Activated CD4-positive, alpha-beta T cell treated with anti-CD3 and anti-CD28 coated beads, Interleukin-2, Interleukin-6, amounts not matched to agents 100 ng/mL and 50 ng/mL, durations not matched to agents 16 hours and 8 hours (primary cell): Measurements from ENCODE around the gene SLC38A9.
"Not testable (repeated sequence)": the region's sequence is repeated elsewhere in the genome, so short reads cannot be mapped to it uniquely, and the experiment has no call there.

Source experiments
- DNase-seq: peaks from one replicate; pipeline ENCODE4 v3.0.0-alpha.2; 2020

The SLC38A9 gene

DNA sequence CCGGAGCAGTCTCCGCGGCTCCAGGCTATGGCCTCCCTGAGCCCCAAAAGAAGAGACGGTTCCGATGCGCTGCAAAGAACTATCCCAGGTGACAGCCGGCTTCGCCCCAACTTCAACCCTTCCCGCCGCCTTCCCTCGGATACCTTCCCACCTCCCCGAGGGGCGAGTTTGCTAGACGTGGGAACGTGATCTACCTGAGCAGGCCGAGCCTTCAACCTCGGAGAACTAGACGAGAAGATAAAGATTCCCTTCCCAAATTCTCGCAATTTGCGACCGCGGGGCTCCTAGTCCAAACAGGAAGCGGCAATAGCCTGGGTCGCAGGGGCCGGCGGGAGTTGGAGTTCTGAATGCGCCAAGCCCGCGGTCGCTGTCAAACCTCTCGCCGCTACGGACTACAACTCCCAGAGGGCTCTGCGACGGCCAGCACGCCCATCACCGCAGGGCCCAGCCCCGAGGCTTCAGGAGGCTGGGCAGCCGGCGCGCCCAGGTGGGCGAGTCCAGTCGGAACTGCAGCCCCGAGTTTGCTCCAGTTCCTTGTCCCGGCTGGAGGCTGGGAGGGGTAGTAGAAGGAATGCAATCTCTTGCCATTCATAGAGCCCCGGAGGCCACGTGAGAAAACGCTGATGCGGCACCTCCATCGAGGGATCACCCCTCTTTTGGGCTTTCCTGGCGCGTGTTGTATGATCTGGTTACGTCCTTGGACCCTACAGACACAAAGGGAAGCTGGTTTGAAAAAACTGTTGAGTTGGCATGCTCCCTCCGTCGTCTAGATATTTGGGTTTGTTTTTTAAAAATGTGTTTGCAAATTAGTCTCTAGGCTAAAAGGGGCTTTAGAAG, at the start of gene SLC38A9:
SLC38A9 (minus strand) TSS at position 302 of the 837 bp plus-strand sequence. CDS start 14,366 bp downstream, outside the sequence.
- peak; percentile 96 for DNase-seq

DNA sequence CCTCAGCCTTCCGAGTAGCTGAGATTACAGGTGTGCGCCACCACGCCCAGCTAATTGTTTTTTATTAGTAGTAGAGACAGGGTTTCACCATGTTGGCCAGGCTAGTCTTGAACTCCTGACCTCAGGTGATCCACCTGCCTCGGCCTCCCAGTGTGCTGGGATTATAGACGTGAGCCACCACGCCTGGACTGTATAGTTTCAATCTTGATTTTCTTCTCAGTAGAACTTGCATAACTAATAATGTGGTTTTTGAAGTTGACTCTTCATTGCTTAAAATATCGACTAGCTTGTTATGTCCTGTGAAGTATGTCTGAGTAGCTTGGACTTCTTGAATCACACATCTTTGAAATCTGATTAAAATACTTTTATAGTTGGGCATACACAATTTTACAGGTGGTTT, 49.6 kb upstream of the SLC38A9 start:
- not testable (repeated sequence) for DNase-seq

- DNase-seq, result no peak
These were observed 46.6 kb upstream of the SLC38A9 start for GRCh38 chr5:55758714-55759113.

DNA sequence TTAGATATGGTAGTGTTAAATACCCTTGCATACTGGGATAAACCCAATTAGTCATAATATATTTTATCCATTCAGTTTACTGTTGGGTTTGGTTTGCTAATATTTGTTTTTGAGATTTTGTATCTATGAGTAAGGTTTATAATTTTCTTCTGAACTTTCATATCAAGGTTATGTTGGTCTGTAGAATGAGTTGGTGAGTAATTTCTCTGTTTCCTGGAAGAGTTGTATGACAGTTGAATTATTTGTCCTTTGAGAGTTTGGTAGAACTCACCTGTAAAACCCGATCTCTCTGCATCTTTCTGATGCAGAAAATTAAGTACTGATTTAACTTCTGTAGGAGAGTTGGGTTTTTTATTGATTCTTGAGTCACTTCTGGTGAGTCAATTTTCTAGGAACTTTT, 46.1 kb upstream of the SLC38A9 start:
- DNase-seq, result peak; percentile 13

GRCh38 chr5:55750499-55750898, 38.4 kb upstream of the SLC38A9 start:
- no peak for DNase-seq

- no peak for DNase-seq
These were observed 37.9 kb upstream of the SLC38A9 start for GRCh38 chr5:55750063-55750462.

DNA sequence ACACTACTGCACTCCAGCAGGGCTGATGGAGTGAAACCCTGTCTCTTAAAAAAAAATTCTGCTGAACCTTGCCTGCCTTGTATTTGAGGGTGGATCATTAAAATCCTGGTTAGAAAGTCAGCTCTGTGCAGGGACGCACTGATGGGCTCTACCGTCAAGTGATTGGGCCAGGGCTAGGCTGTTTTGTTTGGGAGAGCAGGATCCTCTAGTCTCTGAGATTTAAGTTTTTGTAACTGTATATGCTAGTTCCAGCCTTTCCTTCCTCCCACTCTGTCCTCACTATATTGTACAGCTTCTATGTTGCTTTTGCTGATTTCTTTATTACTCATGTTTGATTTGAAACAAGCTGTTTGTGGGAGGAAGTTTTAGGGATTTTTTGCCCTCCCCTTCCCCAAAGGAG, 37.3 kb upstream of the SLC38A9 start:
- no peak for DNase-seq

DNA sequence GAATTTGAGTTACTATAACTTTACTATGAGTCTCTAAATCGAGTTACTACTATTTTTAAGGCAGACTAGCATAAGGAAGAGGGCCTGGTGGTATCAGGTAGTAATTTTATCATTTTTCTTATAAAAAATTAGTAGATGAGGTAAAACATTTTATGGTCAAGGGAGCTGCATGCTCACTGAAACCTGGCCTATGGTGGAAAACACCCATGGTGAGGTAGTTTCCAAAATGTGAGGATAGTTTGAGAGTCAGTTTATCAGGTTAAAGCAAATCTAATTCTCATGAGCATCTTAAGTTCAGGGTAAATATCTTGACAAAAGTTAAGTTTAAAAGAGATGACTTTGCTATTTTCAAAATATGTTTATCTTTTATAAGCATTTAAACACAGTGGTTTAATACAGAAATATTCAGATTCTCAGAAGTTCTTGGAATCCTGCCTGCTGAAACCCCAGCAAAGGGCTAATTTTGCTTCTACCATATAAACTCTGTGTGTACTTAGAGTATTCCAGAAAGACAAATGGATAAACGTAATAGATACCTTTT, 35.7 kb upstream of the SLC38A9 start:
- DNase-seq, result no peak

- DNase-seq, result no peak
These were observed 30.7 kb upstream of the SLC38A9 start for GRCh38 chr5:55742778-55743177.

DNA sequence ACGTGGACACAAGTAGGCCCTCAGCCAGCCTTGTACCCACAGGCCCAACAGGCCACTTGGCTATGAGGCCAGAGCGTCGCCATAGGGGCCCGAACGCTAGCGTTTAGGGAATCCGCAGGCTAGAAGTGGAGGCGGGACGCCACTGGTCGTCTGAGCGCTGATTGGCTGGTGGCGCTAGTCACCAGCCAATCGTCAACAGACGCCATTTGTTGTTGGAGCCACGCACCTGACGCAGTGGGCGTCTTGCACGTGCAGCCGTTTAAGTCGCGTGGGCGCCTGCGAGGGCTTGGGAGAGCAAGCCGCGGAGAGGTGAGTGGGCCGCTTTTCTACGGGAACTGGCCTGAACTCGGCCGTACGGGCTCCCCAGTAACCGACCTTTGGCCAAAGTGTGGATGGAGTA, 25.7 kb upstream of the SLC38A9 start, which contains the start of gene DDX4:
DDX4 (plus strand) TSS at position 269 of the 400 bp plus-strand sequence. CDS start 903 bp downstream, outside the sequence.
- no peak for DNase-seq

GRCh38 chr5:55734658-55735057, 22.5 kb upstream of the SLC38A9 start:
- no peak for DNase-seq

DNA sequence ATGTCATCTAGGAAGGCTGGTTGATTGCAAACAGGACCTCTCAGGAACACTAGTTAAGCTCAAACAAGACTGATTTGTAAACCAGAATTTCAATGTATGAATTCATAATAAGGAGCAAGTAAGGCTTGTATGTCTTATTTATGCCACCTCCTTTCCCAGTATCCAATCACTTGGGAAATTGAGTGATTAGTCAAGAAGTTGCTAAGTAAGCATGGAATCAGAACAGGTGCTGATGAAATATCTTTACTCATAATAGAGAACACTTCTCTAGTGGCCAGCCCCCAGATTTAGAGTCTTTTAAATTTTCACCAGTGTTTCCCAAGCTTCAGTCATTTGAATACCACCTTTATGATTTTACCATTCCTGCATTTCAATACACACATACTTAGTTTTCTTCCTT, 20.5 kb upstream of the SLC38A9 start:
- no peak for DNase-seq

- no peak for DNase-seq
These were observed 19.7 kb upstream of the SLC38A9 start for GRCh38 chr5:55731848-55732247.

GRCh38 chr5:55724281-55724680, 12.2 kb upstream of the SLC38A9 start:
- no peak for DNase-seq

GRCh38 chr5:55720188-55720703, 8.1 kb upstream of the SLC38A9 start:
- no peak for DNase-seq

DNA sequence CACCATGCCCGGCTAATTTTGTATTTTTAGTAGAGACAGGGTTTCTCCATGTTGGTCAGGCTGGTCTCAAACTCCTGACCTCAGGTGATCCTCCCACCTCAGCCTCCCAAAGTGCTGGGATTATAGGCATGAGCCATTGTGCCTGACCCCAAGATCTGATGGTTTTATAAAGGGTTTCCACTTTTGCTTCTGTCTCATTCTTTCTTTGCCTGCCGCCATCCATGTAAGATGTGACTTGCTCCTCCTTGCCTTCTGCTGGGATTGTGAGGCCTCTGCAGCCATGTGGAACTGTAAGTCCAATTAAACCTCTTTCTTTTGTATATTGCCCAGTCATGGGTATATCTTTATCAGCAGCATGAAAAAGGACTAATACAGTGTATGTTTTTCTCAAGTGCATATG, 6.9 kb upstream of the SLC38A9 start:
- not testable (repeated sequence) for DNase-seq

DNA sequence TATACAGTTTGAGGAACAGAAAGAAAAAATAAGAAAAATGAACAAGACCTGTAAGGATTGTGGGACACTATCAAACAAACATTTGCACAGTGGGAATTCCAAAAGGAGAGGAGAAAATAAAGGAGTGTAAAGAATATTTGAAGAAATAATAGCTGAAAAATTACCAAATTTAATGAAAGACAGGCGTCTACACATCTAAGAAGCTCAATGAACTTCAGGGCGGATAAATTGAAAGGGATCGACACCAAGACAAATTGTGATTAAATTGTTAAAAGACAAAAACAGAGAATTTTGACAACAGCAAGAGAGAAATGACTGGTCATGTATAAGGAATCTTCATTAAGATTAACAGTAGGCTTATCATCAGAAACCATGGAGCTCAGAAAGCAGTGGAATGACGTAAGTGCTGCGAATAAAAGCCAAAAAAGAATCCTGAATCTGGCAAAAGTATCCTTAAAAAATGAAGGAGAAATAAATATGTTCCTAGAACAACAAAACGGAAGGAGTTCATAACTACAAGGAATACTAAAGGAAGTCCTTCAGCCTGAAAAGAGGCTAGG, 3.5 kb upstream of the SLC38A9 start:
- DNase-seq, result no peak

- no peak for DNase-seq
These were observed 2.6 kb upstream of the SLC38A9 start for GRCh38 chr5:55714749-55715148.

DNA sequence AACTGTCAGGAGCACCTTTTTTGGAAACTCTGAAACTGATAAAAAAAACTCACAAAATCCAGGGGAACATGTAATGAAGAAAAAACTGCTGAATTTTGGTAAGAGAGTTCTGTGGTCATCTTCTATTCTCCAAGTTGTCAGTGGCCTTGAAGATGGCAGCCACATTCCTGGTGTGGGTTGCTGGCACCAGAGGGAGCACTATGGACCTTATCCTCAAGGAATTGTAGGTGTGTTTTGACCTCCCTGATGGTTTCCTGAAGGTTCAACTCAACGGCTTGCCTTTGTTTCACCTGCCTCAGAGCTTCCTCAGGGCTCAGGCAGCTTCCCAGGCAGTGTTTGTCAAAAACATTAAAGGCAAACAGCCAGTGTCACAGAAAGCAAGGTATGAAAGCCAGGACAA, 2.2 kb upstream of the SLC38A9 start:
- no peak for DNase-seq

GRCh38 chr5:55713871-55714270, 1.7 kb upstream of the SLC38A9 start:
- DNase-seq, result no peak

DNA sequence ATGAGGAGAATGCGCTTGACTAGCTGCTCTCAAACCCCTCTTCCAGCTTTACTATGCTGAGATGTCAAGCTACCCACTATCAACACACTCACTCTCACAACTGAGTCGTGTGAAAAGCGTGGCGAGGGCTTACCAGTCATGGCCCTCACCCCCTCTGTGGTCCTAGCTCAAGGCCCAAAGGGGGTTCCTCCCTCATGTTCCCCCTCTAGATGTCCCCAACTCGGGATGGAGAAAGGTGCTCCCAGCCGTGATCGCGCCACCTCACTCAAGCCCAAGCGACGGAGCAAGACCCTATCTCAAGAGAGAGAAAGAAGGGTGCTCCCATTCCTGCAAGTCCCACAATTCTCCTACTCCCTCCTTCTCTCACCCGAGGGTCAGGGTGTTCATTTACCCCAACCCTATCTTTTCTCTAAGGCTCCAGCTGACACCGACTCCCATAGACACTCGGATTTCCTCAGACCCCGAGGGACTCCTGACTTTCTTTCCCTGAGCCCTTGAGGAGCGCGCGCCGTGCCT, 559 bp downstream of the SLC38A9 start:
- no peak for DNase-seq

GRCh38 chr5:55708732-55709131, 3.4 kb downstream of the SLC38A9 start:
- DNase-seq, result peak; percentile 46

- DNase-seq, result no peak
These were observed 5.9 kb downstream of the SLC38A9 start for GRCh38 chr5:55706230-55706629.
